Peyer's patch (tissue), 4 donors: Measurements from ENCODE around the gene NCS1.

Experiments used
- CTCF ChIP-seq, 6 experiments: fragments of 450-650 bp in 4 of 6; fragments of 200-600 bp in 2 of 6; sonication (generic) in 1 of 6; IDR thresholded peaks; one replicate each; pipeline ENCODE4 v1.5.1; 2017 to 2019; ENCODE audit warnings: antibody characterized with exemption in 6 of 6, mild to moderate bottlenecking in 3 of 6, moderate library complexity in 1 of 6
- POLR2A ChIP-seq, 2 donors: fragments of 450-650 bp; IDR thresholded peaks; one replicate each; pipeline ENCODE4 v1.5.1; 2017; ENCODE audit warnings: antibody characterized with exemption in 2 of 2, mild to moderate bottlenecking in 2 of 2, moderate library complexity in 2 of 2

DNA sequence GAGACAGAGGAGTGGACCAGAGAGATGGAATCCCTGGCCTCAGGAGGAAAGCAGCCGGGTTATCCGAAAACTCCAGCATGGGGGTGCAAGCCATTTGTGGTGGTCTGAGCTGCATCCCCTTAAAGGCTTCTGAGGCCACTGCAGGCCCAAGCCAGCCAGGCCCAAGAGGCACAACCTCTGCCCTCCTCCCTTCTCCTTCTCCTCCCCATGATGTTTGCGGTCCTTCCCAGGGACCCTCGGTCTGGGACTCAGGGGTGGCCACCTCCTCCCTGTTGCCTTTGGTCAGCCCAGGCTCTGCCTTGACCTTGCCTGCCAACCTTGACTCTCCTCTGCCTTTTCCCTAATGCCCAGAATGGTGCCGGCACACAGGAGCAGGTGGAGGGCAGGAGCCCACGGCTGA lies 4.6 kb downstream of the NCS1 start:
- no peak for TF ChIP-seq CTCF (IDR thresholded peaks at IDR 0.05)
- TF ChIP-seq POLR2A (IDR thresholded peaks at IDR 0.05) = no peak
